ENCODE measurements around the gene ARSG. TPM values are rescaled to one million over a fixed set of nuclear protein-coding genes. Genes with fewer than 3 reads are reported as not detected.

ARSG gene
- total RNA-seq, 1 experiment from 2014 or later: 7.9 TPM

DNA sequence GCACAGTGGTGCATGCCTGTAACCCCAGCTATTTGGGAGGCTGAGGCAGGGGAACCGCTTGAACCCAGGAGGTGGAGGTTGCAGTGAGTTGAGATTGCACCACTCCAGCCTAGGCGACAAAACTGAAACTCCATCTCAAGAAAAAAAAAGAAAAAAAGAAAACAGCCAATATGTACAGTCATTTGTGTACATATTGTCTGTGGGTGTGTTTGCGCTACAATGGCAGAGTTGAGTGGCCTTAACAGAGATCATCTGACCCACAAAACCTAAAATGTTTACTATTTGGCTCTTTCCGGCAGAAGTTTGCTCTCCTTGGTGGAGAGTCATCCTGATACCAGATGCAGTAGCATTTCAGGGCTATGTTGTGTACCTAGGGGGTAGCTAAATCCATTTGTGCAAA is 57.9 kb downstream of the ARSG start:
- POLR2A ChIA-PET: no interaction called here
- Mint-ChIP-seq H3K27ac (no peak overlapping the region), H3K4me1 (peaks cover 5% of the 10 kb centered on the region), H3K36me3 (no peaks in the 10 kb centered on the region), H3K27me3 (ENCODE audit: low read depth) (no peaks in the 10 kb centered on the region), H3K4me3 (no peak overlapping the region), H3K9me3 (no peaks in the 10 kb centered on the region)
- CTCF ChIA-PET: no interaction called here
- ATAC-seq: no peak
- TF ChIP-seq FOXJ3 (CRISPR knock-in tag; IDR thresholded peaks at IDR 0.05; ENCODE audit: borderline replicate concordance): no peak
- no peak for TF ChIP-seq PRRX2 (CRISPR knock-in tag; IDR thresholded peaks at IDR 0.05)
- TF ChIP-seq, protein P1, sequence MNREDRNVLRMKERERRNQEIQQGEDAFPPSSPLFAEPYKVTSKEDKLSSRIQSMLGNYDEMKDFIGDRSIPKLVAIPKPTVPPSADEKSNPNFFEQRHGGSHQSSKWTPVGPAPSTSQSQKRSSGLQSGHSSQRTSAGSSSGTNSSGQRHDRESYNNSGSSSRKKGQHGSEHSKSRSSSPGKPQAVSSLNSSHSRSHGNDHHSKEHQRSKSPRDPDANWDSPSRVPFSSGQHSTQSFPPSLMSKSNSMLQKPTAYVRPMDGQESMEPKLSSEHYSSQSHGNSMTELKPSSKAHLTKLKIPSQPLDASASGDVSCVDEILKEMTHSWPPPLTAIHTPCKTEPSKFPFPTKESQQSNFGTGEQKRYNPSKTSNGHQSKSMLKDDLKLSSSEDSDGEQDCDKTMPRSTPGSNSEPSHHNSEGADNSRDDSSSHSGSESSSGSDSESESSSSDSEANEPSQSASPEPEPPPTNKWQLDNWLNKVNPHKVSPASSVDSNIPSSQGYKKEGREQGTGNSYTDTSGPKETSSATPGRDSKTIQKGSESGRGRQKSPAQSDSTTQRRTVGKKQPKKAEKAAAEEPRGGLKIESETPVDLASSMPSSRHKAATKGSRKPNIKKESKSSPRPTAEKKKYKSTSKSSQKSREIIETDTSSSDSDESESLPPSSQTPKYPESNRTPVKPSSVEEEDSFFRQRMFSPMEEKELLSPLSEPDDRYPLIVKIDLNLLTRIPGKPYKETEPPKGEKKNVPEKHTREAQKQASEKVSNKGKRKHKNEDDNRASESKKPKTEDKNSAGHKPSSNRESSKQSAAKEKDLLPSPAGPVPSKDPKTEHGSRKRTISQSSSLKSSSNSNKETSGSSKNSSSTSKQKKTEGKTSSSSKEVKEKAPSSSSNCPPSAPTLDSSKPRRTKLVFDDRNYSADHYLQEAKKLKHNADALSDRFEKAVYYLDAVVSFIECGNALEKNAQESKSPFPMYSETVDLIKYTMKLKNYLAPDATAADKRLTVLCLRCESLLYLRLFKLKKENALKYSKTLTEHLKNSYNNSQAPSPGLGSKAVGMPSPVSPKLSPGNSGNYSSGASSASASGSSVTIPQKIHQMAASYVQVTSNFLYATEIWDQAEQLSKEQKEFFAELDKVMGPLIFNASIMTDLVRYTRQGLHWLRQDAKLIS (CRISPR knock-in tag; IDR thresholded peaks at IDR 0.05; ENCODE audit: borderline replicate concordance): no peak
- TF ChIP-seq ZNF416 (CRISPR knock-in tag; IDR thresholded peaks at IDR 0.05): no peak
- no peak for TF ChIP-seq CBFB (CRISPR knock-in tag; IDR thresholded peaks at IDR 0.05; ENCODE audit: low read depth)
- TF ChIP-seq ZNF138 (CRISPR knock-in tag; conservative IDR thresholded peaks at IDR 0.05): no peak
- TF ChIP-seq ZNF219 (CRISPR knock-in tag; IDR thresholded peaks at IDR 0.05; ENCODE audit: borderline replicate concordance): no peak
- no peak for TF ChIP-seq ZNF232 (CRISPR knock-in tag; IDR thresholded peaks at IDR 0.05)
- TF ChIP-seq CREB1 (CRISPR knock-in tag; IDR thresholded peaks at IDR 0.05): no peak
- TF ChIP-seq SP1 (CRISPR knock-in tag; conservative IDR thresholded peaks at IDR 0.05): no peak
- no peak for TF ChIP-seq ZBTB21 (CRISPR knock-in tag; IDR thresholded peaks at IDR 0.05; ENCODE audit: borderline replicate concordance)
- no peak for TF ChIP-seq ATF6 (CRISPR knock-in tag; IDR thresholded peaks at IDR 0.05)
- TF ChIP-seq TEAD1 (CRISPR knock-in tag; IDR thresholded peaks at IDR 0.05): no peak
- no peak for TF ChIP-seq NFATC4 (CRISPR knock-in tag; IDR thresholded peaks at IDR 0.05)
- TF ChIP-seq GABPB1 (CRISPR knock-in tag; IDR thresholded peaks at IDR 0.05): no peak
- TF ChIP-seq ETV6 (CRISPR knock-in tag; IDR thresholded peaks at IDR 0.05): no peak
- no peak for TF ChIP-seq JUN (CRISPR knock-in tag; IDR thresholded peaks at IDR 0.05)
- no peak for TF ChIP-seq USF1 (CRISPR knock-in tag; IDR thresholded peaks at IDR 0.05)
- no peak for DNase-seq (ENCODE audit: low spot score)

DNA sequence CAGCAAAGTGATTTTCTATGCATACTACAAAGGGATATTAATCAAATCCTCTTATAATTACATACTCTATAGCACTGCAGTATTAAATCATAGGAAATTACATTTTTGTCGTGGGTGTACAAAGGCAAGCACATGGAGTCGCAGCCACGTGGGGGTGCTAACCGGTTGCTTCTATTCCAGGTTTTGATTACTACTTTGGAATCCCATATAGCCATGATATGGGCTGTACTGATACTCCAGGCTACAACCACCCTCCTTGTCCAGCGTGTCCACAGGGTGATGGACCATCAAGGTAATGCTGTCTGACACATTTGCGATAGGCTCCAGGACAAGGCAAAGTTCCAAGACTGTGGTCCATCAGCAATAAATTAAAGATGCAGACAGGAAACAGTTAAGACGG is 60.1 kb downstream of the ARSG start:
- Mint-ChIP-seq H3K9me3 (no peaks in the 10 kb centered on the region), H3K27ac (no peak overlapping the region), H3K4me3 (no peak overlapping the region), H3K36me3 (no peaks in the 10 kb centered on the region), H3K27me3 (ENCODE audit: low read depth) (no peaks in the 10 kb centered on the region), H3K4me1 (peaks cover 2% of the 10 kb centered on the region)
- ChIA-PET POLR2A (no interaction called here), CTCF (interaction anchor here (2.0 kb wide), 1 partner anchor 48 kb away, joined by 8 read pairs; no protein-coding TSS in a partner anchor)
- no peak for DNase-seq (ENCODE audit: low spot score)
- ATAC-seq: no peak
- TF ChIP-seq, protein P2, sequence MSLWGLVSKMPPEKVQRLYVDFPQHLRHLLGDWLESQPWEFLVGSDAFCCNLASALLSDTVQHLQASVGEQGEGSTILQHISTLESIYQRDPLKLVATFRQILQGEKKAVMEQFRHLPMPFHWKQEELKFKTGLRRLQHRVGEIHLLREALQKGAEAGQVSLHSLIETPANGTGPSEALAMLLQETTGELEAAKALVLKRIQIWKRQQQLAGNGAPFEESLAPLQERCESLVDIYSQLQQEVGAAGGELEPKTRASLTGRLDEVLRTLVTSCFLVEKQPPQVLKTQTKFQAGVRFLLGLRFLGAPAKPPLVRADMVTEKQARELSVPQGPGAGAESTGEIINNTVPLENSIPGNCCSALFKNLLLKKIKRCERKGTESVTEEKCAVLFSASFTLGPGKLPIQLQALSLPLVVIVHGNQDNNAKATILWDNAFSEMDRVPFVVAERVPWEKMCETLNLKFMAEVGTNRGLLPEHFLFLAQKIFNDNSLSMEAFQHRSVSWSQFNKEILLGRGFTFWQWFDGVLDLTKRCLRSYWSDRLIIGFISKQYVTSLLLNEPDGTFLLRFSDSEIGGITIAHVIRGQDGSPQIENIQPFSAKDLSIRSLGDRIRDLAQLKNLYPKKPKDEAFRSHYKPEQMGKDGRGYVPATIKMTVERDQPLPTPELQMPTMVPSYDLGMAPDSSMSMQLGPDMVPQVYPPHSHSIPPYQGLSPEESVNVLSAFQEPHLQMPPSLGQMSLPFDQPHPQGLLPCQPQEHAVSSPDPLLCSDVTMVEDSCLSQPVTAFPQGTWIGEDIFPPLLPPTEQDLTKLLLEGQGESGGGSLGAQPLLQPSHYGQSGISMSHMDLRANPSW (CRISPR knock-in tag; conservative IDR thresholded peaks at IDR 0.05; ENCODE audit: low read depth): no peak
- TF ChIP-seq E2F1 (CRISPR knock-in tag; IDR thresholded peaks at IDR 0.05): no peak
